ENCODE measurements around the gene IGHMBP2.
"Not testable (repeated sequence)": the region's sequence is repeated elsewhere in the genome, so short reads cannot be mapped to it uniquely, and the experiment has no call there.

Gene IGHMBP2

DNA sequence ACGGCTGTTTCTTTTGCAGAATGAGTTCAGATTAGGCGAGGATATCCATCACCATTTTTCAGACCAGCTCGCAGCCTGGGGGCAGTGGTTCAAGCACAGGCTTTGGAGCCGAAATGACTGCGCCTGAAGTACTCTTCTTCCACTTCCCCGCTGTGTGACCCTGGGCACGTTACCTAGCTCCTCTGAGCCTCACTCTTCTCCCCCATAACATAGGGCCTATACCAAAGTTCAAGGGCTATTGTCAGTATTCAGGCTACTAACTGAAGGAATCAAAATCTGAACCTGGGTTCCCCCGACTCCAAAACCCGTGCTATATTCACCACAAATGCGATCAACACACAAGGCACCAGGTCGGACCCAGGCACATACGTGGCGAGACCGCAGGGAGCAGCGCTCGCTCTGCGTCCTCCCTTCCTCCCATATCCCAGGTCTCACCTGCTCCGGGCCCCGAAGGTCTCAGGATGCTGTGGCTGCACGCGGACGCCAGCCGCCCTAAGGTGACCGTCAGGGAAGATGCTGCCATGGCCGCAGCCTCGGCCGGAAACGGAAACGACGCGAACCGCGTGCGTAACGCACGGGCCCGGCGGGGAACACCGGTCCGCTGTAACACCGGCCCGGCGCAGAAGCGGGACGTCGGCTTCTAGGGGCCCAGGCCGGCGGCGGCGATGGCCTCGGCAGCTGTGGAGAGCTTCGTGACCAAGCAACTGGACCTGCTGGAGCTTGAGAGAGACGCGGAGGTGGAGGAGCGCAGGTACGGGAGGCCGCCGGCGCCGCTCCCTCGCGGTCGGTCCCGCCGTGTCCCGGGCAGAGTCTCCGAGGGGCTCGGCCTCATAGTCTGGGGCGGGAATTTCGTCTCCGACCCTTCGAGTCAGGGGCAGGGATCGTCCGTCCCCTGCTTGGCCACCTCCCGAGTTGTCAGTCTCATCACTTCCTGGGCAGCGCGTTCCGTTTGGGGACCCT, at the start of gene IGHMBP2, which contains the start of gene MRPL21:
IGHMBP2 (plus strand) TSS at position 604 of the 960 bp plus-strand sequence; CDS start at position 666, 62 bp downstream.
MRPL21 (minus strand) TSS at position 545 of the 960 bp plus-strand sequence; CDS start at position 523, 22 bp downstream.
- DNase-seq = peak; percentile 92

DNA sequence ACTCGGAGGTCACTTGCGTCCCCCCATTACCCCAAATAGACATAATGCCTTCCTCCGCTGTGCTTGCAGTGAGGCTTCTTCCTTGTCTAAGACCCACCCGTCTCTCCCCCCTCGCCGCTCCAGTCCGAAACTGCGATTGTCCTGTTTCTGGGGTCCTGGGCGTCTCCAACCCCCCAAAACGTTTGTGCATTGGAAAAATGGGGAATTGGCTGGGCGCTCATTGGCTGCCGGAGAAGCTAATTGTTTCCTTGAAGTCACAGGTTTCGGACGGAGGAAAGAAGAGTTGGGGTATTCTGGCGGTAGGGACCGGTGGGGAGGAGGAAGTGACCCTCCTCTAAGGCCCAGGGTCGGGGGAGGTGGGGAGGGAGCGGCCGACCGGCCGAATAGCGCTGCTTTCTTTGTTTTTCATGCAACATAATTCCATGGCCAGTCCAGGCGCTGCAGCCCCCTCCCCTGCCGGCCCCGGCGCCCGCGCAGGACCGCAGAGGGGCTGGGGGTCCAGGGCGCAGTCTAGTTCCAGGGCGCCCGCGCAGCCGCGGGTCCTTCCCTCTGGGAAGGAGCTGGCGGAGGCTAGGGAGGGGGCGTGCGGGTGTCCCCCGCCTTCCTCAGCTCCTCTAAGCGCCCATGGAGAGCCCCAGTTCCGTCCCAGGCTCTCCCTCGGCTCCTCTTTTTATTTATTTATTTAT, 49.3 kb upstream of the IGHMBP2 start:
- DNase-seq = no peak

DNA sequence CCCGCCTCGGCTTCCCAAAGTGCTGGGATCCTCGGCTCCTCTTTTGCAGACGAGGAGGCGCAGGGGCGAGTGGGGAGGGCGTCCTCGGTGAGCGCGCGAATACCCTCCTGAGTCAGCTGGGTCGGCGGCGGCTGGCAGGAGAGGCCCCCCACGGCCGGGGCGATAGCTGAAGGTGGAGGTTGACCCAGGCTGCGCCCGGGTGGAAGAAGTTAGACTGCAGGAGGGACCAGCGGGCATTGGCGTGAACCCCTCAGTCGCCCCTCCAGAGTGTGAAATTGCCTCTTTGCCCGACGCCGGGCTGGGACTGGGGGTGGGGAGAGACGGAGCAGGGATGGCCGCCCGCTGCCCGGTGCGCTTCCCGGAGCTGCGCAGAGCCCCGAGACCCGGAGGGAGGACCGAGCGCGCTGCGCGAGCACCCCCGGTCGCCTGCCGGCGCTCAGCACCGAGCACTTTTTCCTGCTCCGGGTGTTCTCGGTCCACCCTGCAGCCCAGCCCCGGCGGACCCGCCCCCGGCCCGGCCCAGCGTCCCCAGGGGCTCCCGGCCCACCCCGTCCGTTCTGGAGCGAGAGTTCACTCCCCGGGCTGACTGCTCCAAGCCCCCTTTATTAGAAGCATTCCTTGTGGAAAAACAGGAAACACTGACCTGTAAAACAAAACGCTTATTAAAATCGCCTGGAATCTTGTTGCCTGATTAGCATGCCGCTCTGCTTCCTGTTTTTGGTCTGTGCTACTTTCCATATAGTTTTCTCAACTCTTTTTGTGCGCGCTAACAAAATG, 48.3 kb upstream of the IGHMBP2 start:
- DNase-seq = peak; percentile 20

DNA sequence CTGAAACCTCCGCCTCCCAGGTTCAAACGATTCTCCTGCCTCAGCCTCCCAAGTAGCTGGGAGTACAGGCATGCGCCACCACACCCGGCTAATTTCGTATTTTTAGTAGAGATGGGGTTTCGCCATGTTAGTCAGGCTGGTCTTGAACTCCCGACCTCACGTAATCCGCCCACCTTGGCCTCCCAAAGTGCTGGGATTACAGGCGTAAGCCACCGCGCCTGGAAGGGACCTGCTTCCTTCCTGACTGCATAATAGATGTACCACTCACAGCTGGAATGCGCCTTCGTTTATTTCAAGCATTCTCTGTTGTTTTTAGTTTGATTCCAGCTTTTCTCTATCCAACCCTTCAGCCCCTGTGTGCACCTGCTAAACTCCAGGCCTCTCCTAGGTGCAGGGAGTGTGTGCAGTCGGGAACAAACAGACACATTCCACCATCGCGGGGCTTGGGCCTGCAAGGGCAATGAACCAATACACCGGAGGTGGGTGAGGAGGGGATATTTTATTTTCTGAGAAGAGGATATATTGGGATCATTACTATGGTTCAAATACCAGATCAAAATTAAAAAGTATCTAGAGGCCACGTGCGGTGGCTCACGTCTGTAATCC, 47.2 kb upstream of the IGHMBP2 start:
- not testable (repeated sequence) for DNase-seq

DNA sequence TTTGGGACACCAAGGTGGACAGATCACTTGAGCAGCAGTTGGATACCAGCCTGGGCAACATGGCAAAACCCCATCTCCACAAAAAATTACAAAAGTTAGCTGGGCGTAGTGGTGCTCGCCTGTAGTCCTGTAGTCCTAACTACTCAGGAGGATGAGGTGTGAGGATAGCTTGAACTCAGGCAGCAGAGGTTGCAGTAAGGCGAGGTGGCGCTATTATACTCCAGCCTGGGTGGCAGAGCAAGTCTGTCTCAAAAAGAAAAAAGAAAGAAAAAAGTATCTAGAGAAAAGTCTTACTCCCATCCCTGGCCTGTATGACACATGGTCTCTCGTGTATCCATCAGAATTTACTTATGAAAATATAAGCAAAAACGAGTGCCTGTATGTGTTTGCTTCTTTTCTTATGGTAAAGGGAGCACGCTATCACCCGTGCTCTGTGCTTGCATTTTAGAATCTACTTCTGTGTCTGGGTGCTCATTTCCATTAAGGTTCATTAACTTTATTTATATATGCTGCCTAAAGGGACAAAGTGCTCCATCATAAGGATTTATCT, 46.6 kb upstream of the IGHMBP2 start:
- no peak for DNase-seq

DNA sequence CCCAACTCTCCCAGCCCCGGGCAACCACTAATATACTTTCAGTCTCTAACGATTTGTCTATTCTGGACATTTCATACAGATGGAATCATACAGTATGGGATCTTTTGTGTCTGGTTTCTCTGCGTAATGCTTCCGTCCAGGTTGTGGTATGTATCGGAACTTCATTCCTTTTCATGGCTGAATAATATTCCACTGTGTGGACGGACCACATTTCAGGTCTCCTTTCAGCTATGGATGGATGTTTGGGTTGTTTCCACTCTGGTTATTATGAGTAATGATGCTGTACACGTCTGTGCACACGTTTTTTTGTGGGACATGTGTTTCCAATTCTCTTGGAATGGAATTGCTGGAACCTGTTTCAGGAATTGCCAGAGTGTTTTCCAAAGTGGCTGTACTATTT, 44.6 kb upstream of the IGHMBP2 start:
- DNase-seq = no peak

DNA sequence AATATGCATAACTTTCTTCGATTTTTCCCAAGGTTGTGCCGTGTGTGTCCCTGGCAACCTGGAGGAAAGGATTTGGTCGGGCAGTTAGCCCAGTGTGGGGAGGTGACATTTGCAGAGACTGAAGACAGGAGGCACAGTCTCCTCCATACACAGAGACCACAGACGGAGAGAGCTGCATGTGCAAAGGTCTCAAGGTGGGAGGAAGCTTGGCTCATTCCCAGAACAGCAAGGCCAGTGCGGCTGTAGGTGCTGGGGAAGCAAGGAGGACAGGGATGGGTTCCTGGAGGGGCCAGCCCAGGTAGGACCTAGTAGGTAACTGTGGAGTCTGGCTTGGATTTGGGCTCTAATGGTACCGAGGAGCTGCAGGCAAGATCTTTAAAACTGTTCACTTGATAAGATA, 41.3 kb upstream of the IGHMBP2 start:
- no peak for DNase-seq

DNA sequence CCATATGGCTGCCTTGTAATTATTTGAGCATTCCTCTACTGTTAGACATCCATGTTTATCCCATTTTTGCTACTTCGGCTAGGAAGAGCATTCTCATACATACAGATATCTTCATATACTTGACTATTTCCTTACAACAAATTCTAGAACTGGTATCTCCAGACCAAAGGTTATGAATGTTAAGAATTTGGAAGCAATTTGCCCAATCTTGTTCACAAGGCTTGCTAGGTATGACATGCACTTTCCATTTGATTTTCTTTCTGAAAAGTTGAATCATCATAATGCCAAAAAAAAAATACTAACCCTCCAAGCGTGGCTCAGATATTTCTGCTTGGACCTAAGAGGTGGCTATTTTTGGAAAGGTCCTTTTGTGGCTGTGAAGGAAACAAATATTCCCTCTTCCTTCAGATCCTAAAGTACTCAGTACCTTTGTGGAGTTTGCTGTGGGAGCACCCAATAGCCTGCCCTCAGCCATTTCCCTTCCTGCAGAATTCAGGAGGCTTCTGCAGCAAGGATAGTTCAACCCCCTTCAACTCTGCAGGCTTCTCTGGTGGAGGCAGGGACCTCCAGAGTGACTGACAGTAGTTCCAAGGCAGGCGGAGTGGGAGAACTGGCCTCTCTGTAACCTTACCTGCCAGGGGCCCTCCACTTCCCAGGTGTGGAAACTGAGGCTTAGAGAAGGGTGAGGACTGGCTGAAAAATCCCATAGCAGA, 40.0 kb upstream of the IGHMBP2 start:
- no peak for DNase-seq

DNA sequence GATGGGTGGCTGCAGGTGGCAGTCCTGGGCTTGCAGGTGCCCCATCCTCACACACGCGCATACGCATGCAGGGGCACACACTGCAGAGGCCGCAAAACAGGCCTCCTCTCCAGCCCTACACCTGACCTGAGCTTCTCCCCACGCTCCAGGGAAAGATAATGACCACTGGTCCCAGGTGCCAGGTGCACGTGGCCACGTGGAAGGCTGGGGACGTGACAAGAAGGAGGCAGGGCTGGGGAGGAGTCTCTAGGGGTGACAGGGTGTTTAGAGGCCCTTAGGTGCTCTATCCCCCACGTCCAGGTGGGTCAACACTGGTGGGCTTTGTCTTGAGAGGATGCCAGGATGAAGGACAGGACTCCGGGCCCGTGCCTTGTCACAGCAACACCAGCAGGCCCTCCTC, 38.5 kb upstream of the IGHMBP2 start:
- no peak for DNase-seq

DNA sequence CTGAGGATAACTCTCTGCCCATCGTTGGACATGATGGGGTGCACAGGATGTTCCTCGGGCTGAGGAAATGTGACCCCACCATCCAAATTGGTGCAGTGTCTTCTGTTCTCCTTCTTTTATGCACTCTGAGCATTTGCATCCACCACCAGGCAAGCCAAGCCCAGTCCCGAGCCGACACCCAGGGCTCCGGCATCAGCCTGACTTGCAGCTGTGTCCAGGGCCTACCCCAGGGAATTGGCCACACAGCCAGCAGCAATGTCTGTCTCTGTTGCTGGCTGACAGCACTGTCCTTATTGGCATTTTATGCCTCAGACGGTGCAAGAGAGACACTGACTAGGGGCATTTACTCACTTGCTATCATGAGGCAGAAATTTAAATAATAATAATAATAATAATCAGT, 36.6 kb upstream of the IGHMBP2 start:
- no peak for DNase-seq

DNA sequence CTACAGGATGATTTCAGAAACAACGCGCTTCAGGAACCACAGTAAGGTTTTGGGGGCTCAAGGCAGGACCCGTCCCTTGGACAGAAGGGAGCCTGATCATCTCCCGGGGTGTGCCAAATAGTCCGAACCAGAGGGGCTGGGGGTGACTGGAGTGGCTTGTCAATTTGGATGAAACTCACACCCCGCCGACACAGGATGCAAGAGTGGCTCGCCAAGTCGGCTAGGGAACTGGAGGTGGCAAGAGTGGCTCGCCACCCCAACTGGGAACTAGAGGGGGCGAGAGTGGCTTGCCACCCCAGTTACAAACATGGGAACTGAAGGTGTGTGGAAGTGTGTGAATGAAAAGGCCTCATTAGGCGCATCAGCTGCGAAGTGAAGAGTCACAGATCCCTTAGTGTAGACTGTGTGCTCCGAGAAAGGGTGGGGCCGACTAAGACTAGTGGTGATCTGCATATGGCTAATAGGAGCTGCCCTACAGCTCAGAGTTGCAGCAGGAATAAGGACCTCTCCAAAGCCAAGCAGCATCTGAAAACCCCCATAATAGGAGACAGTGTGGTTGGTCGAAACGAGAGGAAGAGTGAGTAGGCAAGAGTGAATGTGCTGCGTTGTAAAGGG, 35.4 kb upstream of the IGHMBP2 start:
- no peak for DNase-seq

DNA sequence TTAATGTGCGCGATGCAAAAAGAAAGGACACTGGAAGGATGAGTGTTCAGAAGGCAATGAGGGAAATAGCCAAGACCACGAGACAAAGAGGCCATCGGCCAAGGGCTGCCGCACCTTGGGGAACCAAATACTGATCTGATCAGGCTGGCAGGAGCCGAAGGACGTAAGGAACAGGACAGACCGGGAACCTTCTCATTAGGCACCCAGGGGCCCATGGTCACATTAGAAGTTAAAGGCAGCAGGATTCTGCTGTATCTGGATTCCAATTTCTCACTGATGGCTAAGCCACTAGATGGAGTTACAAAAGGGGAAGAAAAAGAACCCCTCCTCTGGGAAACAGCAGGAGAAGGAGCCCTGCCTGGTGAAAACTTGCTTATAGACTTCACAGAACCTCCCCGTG, 33.2 kb upstream of the IGHMBP2 start:
- no peak for DNase-seq

DNA sequence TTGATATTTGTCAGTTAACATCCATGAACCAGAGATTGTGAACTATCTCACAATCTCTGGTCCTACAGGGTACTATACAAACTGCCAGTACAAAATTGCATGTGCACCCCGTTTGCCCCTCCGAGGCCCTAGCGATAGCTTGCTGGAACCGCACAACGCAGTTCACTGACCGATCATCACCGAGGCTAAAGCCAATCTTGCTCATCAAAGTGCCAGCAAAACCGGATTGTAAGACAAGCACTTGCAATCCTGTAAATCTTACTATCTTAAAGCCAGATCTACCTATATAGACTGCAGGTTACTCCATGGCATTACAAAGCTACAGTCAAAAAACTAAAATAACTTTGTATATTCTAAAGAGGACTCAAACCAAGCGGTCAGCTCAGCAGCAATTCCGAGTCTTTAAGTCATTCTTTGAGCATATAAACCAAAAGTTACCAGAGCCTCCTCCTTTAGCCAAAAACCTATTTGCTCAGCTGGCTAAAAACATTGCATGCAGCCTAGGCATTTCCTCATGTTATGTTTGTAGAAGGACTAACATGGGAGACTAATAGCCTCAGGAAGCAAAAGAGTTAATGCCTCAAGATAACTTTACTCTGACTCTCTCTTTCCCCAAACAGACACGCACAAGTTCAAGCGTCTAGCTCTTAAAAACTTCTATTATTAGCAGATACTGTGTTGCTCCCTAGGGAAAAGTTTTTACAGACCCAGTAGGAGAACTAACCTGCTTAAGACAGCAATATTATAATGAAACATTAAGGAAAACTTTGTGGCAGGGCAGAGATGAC, 31.3 kb upstream of the IGHMBP2 start:
- DNase-seq = no peak

DNA sequence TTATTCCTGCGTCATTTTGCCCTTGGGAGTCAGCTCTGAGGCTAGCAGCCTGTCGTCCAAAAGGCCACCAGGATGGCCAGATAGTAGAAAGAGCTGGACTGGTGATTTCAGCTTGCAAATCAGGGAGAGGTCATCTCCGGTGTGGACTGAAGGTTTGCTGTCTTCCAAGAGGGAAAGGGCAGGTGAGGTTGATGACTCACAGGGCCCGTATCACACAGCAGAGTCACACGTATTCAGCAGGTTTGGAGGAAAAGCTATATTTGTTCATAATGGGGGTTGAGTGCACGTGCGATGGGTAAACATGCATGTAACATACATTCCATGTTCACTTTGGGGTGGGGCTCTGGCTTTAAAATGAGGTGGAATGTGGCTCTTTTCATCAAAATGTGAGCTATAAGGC, 25.7 kb upstream of the IGHMBP2 start:
- no peak for DNase-seq

DNA sequence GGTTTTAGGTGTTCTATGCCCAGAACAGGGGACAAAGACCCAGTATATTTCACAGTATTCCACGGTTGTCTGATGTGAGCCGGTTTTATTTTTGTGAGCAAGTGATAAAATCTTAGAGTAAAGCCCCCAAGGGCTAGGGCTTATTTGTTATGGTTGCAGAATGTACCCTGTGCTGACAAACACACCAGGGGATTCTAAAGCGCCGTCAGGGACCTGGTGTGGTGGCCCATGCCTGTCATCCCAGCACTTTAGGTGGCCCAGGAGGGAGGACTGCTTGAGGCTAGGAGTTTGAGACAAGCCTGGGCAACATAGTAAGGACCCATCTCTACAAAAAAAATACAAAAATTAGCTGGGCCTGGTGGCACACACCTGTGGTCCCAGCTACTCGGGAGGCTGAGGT, 22.8 kb upstream of the IGHMBP2 start:
- DNase-seq = no peak

DNA sequence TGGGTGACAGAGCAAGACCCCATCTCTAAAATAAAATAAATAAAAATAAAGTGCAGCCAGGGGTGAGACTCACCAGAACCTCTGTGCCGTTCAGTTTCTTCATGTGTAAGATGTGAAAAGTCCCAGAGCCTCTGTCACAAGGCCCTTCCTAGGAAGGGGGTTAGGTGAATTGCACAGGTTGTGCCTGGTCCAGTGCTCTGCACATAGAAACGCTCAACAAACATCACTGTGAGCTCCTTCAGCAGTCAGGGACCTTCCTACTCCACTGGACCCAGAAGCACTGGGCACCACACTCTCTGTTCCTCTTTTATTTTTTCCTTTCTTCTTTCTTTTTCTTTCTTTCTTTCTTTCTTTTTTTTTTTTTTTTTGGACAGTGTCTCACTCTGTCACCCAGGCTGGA, 22.4 kb upstream of the IGHMBP2 start:
- no peak for DNase-seq

DNA sequence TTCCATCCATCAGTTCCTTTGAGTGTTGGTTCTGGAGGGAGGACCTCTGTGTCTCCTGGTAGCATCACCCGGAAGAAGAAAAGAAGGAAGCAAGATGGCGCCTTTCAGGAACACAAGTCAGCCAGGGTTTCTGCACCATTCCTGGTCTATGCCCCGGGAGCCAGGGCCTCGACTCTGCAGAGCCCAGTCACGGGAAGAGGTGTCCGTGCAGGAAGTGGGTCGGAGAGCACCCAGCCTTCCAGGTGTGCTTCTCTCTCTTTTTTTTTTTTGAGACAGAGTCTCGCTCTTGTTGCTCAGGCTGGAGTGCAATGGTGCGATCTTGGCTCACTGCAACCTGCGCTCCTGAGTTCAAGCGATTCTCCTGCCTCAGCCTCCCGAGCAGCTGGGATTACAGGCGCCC, 21.3 kb upstream of the IGHMBP2 start:
- no peak for DNase-seq

DNA sequence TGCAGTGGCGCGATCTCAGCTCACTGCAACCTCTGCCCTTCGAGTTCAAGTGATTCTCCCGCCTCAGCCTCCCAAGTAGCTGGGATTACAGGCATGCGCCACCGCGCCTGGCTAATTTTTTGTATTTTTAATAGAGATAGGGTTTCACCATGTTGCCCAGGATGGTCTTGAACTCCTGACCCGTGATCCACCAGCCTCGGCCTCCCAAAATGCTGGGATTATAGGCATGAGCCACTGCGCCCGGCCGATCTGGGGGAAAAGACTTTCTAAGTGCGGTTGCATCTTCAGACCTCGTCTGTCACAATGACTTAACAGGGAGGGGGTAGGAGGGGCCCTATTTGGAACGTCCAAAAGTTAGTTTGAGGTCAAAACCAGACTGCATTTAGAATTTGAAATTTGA, 18.9 kb upstream of the IGHMBP2 start:
- DNase-seq = not testable (repeated sequence)

DNA sequence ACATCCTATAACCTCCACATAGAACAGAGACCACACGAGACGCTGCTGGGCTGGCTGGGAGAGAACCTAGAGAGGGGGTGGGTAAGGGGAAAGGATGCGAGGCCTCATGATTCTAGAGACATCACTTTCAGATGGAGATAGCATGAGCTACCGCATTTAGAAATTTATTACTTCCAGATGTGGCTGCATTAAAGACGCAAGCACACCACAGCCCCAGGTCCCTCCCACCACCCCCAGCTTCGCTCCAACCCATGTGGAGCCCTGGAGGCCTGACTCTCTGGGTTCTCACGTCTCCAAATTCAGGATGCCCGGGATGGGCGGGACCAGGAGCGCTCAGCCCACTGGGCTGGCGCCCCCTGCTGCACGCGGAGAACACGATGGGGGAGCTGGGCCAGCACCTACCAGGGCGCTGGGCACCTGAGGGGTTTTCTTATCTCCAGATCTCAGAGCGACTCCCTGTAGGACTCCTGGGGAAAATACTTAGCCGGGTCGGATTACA, 13.7 kb upstream of the IGHMBP2 start:
- DNase-seq = no peak

Measured in NCI-H69 (cell line).